Measurements from ENCODE around the gene NRXN2.
"Not testable (repeated sequence)": the region's sequence is repeated elsewhere in the genome, so short reads cannot be mapped to it uniquely, and the experiment has no call there.

Gene NRXN2

GRCh38 chr11:64569300-64569970 lies 153.6 kb downstream of the NRXN2 start:
- DNase-seq (ENCODE audit: extremely low read depth in 1 of 2, low read depth in 1 of 2), result no peak

- no peak for DNase-seq (ENCODE audit: extremely low read depth in 1 of 2, low read depth in 1 of 2)
Measured at GRCh38 chr11:64568584-64569140, 154.3 kb downstream of the NRXN2 start.

- DNase-seq (ENCODE audit: extremely low read depth in 1 of 2, low read depth in 1 of 2), result no peak
Measured at GRCh38 chr11:64568041-64568571, 154.9 kb downstream of the NRXN2 start.

GRCh38 chr11:64566915-64567891 lies 155.8 kb downstream of the NRXN2 start:
- no peak for DNase-seq (ENCODE audit: extremely low read depth in 1 of 2, low read depth in 1 of 2)

GRCh38 chr11:64566042-64566914 lies 156.7 kb downstream of the NRXN2 start:
- no peak for DNase-seq (ENCODE audit: extremely low read depth in 1 of 2, low read depth in 1 of 2)

- DNase-seq (ENCODE audit: extremely low read depth in 1 of 2, low read depth in 1 of 2), result no peak
Measured at GRCh38 chr11:64564947-64565889, 157.8 kb downstream of the NRXN2 start.

- no peak for DNase-seq (ENCODE audit: extremely low read depth in 1 of 2, low read depth in 1 of 2)
Measured at GRCh38 chr11:64564419-64564818, 158.6 kb downstream of the NRXN2 start.

GRCh38 chr11:64563966-64564365 lies 159.0 kb downstream of the NRXN2 start:
- no peak for DNase-seq (ENCODE audit: extremely low read depth in 1 of 2, low read depth in 1 of 2)

- no peak for DNase-seq (ENCODE audit: extremely low read depth in 1 of 2, low read depth in 1 of 2)
Measured at GRCh38 chr11:64562723-64563351, 160.2 kb downstream of the NRXN2 start.

GRCh38 chr11:64561984-64562722 lies 160.8 kb downstream of the NRXN2 start:
- no peak for DNase-seq (ENCODE audit: extremely low read depth in 1 of 2, low read depth in 1 of 2)

- not testable (repeated sequence) for DNase-seq (ENCODE audit: extremely low read depth in 1 of 2, low read depth in 1 of 2)
Measured at GRCh38 chr11:64561429-64561828, 161.6 kb downstream of the NRXN2 start.

GRCh38 chr11:64560941-64561340 lies 162.1 kb downstream of the NRXN2 start:
- no peak for DNase-seq (ENCODE audit: extremely low read depth in 1 of 2, low read depth in 1 of 2)

- no peak for DNase-seq (ENCODE audit: extremely low read depth in 1 of 2, low read depth in 1 of 2)
Measured at GRCh38 chr11:64560139-64560771, 162.7 kb downstream of the NRXN2 start.

GRCh38 chr11:64559351-64560138 lies 163.5 kb downstream of the NRXN2 start:
- no peak for DNase-seq (ENCODE audit: extremely low read depth in 1 of 2, low read depth in 1 of 2)

- no peak for DNase-seq (ENCODE audit: extremely low read depth in 1 of 2, low read depth in 1 of 2)
Measured at GRCh38 chr11:64558869-64559268, 164.1 kb downstream of the NRXN2 start.

- DNase-seq (ENCODE audit: extremely low read depth in 1 of 2, low read depth in 1 of 2), result no peak
Measured at GRCh38 chr11:64558065-64558745, 164.8 kb downstream of the NRXN2 start.
